GM21717 (cell line): ENCODE measurements around the gene DNASE2B.

Source experiments
- ATAC-seq: cut with Tn5 transposase; IDR thresholded peaks from one replicate; pipeline ENCODE4 v1.9.1; 2021; ENCODE audit warnings: mild to moderate bottlenecking, moderate library complexity; ENCODE audit not compliant: unreplicated experiment

Gene DNASE2B

DNA sequence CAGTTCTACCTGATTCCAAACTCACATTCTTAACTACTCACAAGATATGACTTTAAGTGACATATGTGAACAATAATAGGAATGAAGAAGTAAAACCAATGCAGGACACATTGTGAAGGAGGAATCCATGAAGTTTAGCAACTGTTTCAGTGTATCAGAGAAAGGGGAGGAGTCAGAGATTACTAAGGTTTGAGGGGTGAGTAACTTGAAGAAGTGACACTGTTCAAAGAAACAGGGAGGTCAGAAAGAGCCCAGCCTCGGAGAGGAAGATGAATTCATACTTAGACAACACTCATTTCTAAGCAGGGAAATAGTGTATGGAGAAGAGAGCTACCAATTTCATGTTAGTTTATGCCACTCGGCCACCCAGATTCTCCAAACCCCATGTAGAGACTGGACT lies 52.6 kb downstream of the DNASE2B start:
- no peak for ATAC-seq

DNA sequence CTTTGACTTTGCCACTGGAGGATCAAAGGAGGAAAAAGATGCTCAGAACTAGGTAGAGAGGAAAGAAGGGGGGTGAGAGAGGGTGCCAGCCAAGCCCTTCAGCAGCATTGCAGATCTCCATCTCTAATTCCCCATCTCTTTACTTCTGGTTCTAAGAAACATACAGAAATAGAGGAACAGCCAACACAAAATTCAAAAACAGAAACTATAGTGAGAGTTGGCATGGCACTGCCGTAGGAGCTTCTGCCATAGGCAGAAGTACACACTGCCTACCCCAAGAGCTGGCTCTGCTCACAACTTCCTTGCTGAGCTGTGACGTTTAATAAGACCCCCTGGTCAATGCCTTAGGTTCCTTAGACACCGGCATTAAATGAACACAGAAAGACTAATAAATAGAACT lies 54.2 kb downstream of the DNASE2B start:
- ATAC-seq = no peak

DNA sequence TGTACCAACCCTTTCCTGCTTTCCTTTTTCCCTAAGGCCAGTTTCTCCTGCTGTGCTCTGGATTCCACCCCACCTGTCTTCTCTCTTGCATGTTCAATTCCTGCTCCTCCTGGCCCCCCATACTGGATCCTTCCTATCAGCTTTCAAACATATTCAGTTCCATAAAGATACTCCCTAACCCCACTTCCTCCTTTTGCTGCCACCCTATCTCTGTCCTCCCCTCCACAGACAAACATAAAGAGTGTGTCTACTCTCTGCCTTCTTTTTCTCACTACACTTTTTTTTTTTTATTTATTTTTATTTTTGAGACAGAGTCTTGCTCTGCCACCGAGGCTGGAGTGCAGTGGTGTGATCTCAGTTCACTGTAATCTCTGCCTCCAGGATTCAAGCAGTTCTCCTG lies 63.8 kb downstream of the DNASE2B start:
- no peak for ATAC-seq
